ENCODE data around the gene RALGAPB. TPM values are rescaled to one million over a fixed set of nuclear protein-coding genes. Genes with fewer than 3 reads are reported as not detected.
"Not testable (repeated sequence)": the region's sequence is repeated elsewhere in the genome, so short reads cannot be mapped to it uniquely, and the experiment has no call there.

Gene RALGAPB
- total RNA-seq, 2 experiments from 2014 or later, result 30.4 to 31.9 TPM

GRCh38 chr20:38460040-38460623 is 12.5 kb upstream of the RALGAPB start:
- ChIA-PET POLR2A (no interaction called here), CTCF (no interaction called here)
- DNase-seq, result no peak
- TF ChIP-seq, protein P1, sequence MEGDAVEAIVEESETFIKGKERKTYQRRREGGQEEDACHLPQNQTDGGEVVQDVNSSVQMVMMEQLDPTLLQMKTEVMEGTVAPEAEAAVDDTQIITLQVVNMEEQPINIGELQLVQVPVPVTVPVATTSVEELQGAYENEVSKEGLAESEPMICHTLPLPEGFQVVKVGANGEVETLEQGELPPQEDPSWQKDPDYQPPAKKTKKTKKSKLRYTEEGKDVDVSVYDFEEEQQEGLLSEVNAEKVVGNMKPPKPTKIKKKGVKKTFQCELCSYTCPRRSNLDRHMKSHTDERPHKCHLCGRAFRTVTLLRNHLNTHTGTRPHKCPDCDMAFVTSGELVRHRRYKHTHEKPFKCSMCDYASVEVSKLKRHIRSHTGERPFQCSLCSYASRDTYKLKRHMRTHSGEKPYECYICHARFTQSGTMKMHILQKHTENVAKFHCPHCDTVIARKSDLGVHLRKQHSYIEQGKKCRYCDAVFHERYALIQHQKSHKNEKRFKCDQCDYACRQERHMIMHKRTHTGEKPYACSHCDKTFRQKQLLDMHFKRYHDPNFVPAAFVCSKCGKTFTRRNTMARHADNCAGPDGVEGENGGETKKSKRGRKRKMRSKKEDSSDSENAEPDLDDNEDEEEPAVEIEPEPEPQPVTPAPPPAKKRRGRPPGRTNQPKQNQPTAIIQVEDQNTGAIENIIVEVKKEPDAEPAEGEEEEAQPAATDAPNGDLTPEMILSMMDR (IDR thresholded peaks at IDR 0.05), result no peak
- no peaks in the 10 kb centered on the region for H3K4me1 ChIP-seq (ENCODE audit: insufficient read depth, low read length)
- no peaks in the 10 kb centered on the region for H3K36me3 ChIP-seq (ENCODE audit: insufficient read depth, low read length)
- no peaks in the 10 kb centered on the region for H3K36me3 Mint-ChIP-seq (ENCODE audit: low read depth)
- no peak for ATAC-seq (ENCODE audit: poor library complexity)
- no peak overlapping the region for H3K4me3 Mint-ChIP-seq
- H3K27me3 ChIP-seq (ENCODE audit: control insufficient read depth in 1 of 2, insufficient read depth in 2 of 2, low read length in 2 of 2), result no peaks in the 10 kb centered on the region
- H3K27me3 Mint-ChIP-seq, result no peaks in the 10 kb centered on the region
- no peak overlapping the region for H3K4me3 ChIP-seq (ENCODE audit: low read length)
- no peak overlapping the region for H3K27ac ChIP-seq (ENCODE audit: low read depth in 1 of 2, low read length in 2 of 2)
- H3K27ac Mint-ChIP-seq, result no peak overlapping the region
- H3K4me1 Mint-ChIP-seq (ENCODE audit: low read depth), result no peaks in the 10 kb centered on the region
- intact Hi-C loops (cut with DNase I, micrococcal nuclease), result no loop called here
- H3K9me3 Mint-ChIP-seq, result no peaks in the 10 kb centered on the region
- peaks cover 0 to 4% of the 10 kb centered on the region in 2 experiments for H3K9me3 ChIP-seq (ENCODE audit: control insufficient read depth in 1 of 2, insufficient read depth in 1 of 2, low read length in 2 of 2)

DNA sequence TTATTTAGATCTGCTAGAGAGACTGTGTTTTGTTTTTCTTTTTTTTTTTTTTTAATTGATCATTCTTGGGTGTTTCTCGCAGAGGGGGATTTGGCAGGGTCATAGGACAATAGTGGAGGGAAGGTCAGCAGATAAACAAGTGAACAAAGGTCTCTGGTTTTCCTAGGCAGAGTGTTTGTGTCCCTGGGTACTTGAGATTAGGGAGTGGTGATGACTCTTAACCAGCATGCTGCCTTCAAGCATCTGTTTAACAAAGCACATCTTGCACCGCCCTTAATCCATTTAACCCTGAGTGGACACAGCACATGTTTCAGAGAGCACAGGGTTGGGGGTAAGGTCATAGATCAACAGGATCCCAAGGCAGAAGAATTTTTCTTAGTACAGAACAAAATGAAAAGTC is 12.0 kb upstream of the RALGAPB start:
- H3K36me3 ChIP-seq (ENCODE audit: insufficient read depth, low read length); H3K9me3 ChIP-seq (ENCODE audit: control insufficient read depth in 1 of 2, insufficient read depth in 1 of 2, low read length in 2 of 2); ATAC-seq (ENCODE audit: poor library complexity); CTCF ChIA-PET; intact Hi-C loops (cut with DNase I, micrococcal nuclease); H3K4me3 ChIP-seq (ENCODE audit: low read length); H3K4me1 ChIP-seq (ENCODE audit: insufficient read depth, low read length); H3K4me1 Mint-ChIP-seq (ENCODE audit: low read depth); H3K4me3 Mint-ChIP-seq; DNase-seq; H3K36me3 Mint-ChIP-seq (ENCODE audit: low read depth); H3K27ac Mint-ChIP-seq; H3K27me3 ChIP-seq (ENCODE audit: control insufficient read depth in 1 of 2, insufficient read depth in 2 of 2, low read length in 2 of 2); H3K9me3 Mint-ChIP-seq; H3K27ac ChIP-seq (ENCODE audit: low read depth in 1 of 2, low read length in 2 of 2); POLR2A ChIA-PET; H3K27me3 Mint-ChIP-seq: not testable (repeated sequence)

DNA sequence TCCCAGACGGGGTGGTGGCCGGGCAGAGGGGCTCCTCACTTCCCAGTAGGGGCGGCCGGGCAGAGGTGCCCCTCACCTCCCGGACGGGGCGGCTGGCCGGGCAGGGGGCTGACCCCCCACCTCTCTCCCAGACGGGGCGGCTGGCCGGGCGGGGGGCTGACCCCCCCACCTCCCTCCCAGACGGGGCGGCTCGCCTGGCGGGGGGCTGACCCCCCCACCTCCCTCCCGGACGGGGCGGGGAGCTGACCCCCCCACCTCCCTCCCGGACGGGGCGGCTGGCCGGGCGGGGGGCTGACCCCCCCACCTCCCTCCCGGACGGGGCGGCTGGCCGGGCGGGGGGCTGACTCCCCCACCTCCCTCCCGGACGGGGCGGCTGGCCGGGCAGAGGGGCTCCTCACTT is 11.5 kb upstream of the RALGAPB start:
- H3K36me3 ChIP-seq (ENCODE audit: insufficient read depth, low read length); H3K4me3 Mint-ChIP-seq; H3K27ac ChIP-seq (ENCODE audit: low read depth in 1 of 2, low read length in 2 of 2); POLR2A ChIA-PET; H3K4me1 ChIP-seq (ENCODE audit: insufficient read depth, low read length); H3K27me3 Mint-ChIP-seq; CTCF ChIA-PET; H3K4me1 Mint-ChIP-seq (ENCODE audit: low read depth); H3K27ac Mint-ChIP-seq; H3K36me3 Mint-ChIP-seq (ENCODE audit: low read depth); H3K9me3 ChIP-seq (ENCODE audit: control insufficient read depth in 1 of 2, insufficient read depth in 1 of 2, low read length in 2 of 2); H3K9me3 Mint-ChIP-seq; intact Hi-C loops (cut with DNase I, micrococcal nuclease); ATAC-seq (ENCODE audit: poor library complexity); H3K27me3 ChIP-seq (ENCODE audit: control insufficient read depth in 1 of 2, insufficient read depth in 2 of 2, low read length in 2 of 2); H3K4me3 ChIP-seq (ENCODE audit: low read length); DNase-seq: not testable (repeated sequence)

- H3K27me3 ChIP-seq (ENCODE audit: control insufficient read depth in 1 of 2, insufficient read depth in 2 of 2, low read length in 2 of 2); H3K27ac ChIP-seq (ENCODE audit: low read depth in 1 of 2, low read length in 2 of 2); H3K4me1 ChIP-seq (ENCODE audit: insufficient read depth, low read length); H3K27ac Mint-ChIP-seq; H3K4me3 ChIP-seq (ENCODE audit: low read length); H3K36me3 Mint-ChIP-seq (ENCODE audit: low read depth); ATAC-seq (ENCODE audit: poor library complexity); H3K9me3 ChIP-seq (ENCODE audit: control insufficient read depth in 1 of 2, insufficient read depth in 1 of 2, low read length in 2 of 2); intact Hi-C loops (cut with DNase I, micrococcal nuclease); POLR2A ChIA-PET; H3K4me1 Mint-ChIP-seq (ENCODE audit: low read depth); CTCF ChIA-PET; H3K27me3 Mint-ChIP-seq; H3K9me3 Mint-ChIP-seq; H3K36me3 ChIP-seq (ENCODE audit: insufficient read depth, low read length); DNase-seq; H3K4me3 Mint-ChIP-seq: not testable (repeated sequence)
These were observed 11.1 kb upstream of the RALGAPB start for GRCh38 chr20:38461569-38461968.

All from CD4-positive, alpha-beta T cell (primary cell).